Testis (tissue), 2 donors: ENCODE measurements around the gene STX16.

Experiments used
- POLR2A ChIP-seq: fragments of 450-650 bp; IDR thresholded peaks from one replicate; pipeline ENCODE4 v1.6.1; 2017; ENCODE audit warnings: antibody characterized with exemption, mild to moderate bottlenecking, moderate library complexity
- TF ChIP-seq, protein P1 (sequence below), 3 experiments: fragments of 450-650 bp in 2 of 3; fragments of 200-600 bp in 1 of 3; sonication (generic) in 1 of 3; IDR thresholded peaks; one replicate each; pipeline ENCODE4 v1.5.1; 2016 to 2019; ENCODE audit warnings: antibody characterized with exemption in 3 of 3, mild to moderate bottlenecking in 2 of 3, moderate library complexity in 1 of 3

DNA sequence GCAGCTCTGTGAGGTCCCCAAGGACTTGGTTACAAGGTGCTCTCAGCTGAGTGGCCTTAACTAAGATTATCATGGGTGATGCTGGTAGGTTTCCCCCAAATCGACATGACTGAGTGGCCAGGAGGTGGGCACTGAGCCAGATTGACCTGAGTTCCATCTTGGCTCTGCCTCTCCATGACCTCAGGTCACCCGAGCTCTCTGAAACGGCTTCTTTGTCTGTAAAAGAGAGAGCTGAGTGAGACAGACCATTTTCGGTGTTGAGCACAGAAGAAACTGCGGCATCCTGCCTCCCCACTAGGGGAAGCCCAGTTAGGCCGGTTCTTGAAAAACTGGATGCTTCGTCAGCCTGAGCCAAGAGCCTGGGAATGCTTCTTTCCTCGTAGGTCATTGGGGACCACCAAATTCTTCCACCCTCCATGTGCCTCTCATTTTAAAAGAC, 14.1 kb upstream of the STX16 start:
- TF ChIP-seq, protein P1, sequence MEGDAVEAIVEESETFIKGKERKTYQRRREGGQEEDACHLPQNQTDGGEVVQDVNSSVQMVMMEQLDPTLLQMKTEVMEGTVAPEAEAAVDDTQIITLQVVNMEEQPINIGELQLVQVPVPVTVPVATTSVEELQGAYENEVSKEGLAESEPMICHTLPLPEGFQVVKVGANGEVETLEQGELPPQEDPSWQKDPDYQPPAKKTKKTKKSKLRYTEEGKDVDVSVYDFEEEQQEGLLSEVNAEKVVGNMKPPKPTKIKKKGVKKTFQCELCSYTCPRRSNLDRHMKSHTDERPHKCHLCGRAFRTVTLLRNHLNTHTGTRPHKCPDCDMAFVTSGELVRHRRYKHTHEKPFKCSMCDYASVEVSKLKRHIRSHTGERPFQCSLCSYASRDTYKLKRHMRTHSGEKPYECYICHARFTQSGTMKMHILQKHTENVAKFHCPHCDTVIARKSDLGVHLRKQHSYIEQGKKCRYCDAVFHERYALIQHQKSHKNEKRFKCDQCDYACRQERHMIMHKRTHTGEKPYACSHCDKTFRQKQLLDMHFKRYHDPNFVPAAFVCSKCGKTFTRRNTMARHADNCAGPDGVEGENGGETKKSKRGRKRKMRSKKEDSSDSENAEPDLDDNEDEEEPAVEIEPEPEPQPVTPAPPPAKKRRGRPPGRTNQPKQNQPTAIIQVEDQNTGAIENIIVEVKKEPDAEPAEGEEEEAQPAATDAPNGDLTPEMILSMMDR (IDR thresholded peaks at IDR 0.05): no peak
- no peak for TF ChIP-seq POLR2A
